Lower leg skin (tissue), 4 donors: ENCODE results near the gene NFIX. TPM values are rescaled to one million over a fixed set of nuclear protein-coding genes. Genes with fewer than 3 reads are reported as not detected.

Experiments
- DNase-seq, 2 donors: peaks; one replicate each; pipeline ENCODE4 v3.0.0-alpha.2; 2019; ENCODE audit warnings: low spot score in 2 of 2
- H3K4me3 ChIP-seq: fragments of 200-600 bp; sonication (generic); 2 replicates; pipeline ENCODE4 v1.5.1; 2017; ENCODE audit warnings: mild to moderate bottlenecking, low read depth; ENCODE audit not compliant: poor library complexity, severe bottlenecking
- POLR2A ChIP-seq, 2 donors: fragments of 450-650 bp; IDR thresholded peaks; one replicate each; pipeline ENCODE4 v1.6.1; 2016 to 2017; ENCODE audit warnings: antibody characterized with exemption in 2 of 2, mild to moderate bottlenecking in 1 of 2, moderate library complexity in 1 of 2
- WGBS, 2 donors: methylation state at CpG; one replicate each; pipeline ENCODE4 v1.1.5; 2018; 5-methylcytosine and 5-hydroxymethylcytosine counted together
- intact Hi-C: fragments of 100-400 bp; cut with DNase I; formaldehyde crosslinking; loops from one replicate; pipeline ENCODE4 v1.15.0; 2023; ENCODE audit warnings: low total_unique reads
- total RNA-seq, 4 donors: library from RNA; depleted of rRNA; stranded (reverse); fragments of >200 nt; gene quantifications; one replicate each; pipeline ENCODE4 v1.1.0, GENCODE V29; 2016
- TF ChIP-seq, protein P1 (sequence below), 3 donors: fragments of 450-650 bp; IDR thresholded peaks; one replicate each; pipeline ENCODE4 v1.5.1; 2016; ENCODE audit warnings: antibody characterized with exemption in 3 of 3, mild to moderate bottlenecking in 3 of 3, moderate library complexity in 2 of 3

The NFIX gene
- total RNA-seq, 4 donors from 2014 or later: 119 to 177 (median 136) TPM

DNA sequence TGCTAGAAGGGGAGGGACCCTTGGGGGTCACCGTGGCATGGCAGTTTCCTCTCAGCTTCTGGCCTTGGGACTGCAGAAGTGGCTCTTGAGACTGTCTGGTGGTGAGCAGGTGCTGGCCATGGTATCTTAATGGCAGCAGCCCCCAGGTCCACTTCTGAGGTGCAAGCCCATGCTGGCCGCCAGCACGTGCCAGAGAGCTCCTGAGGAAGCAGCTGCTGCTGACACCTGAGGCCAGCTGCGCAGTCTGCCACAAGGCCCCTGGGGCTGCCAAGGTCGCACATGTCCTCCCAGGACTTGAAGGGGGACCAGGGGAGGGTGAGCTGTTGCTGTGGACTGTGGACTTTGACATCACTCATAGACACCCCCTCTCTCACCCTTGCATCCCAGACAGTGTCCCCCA is 48.0 kb downstream of the NFIX start:
- intact Hi-C loops: loop anchor here (5.0 kb wide), 1 partner anchor 544 kb away; no protein-coding TSS in a partner anchor

DNA sequence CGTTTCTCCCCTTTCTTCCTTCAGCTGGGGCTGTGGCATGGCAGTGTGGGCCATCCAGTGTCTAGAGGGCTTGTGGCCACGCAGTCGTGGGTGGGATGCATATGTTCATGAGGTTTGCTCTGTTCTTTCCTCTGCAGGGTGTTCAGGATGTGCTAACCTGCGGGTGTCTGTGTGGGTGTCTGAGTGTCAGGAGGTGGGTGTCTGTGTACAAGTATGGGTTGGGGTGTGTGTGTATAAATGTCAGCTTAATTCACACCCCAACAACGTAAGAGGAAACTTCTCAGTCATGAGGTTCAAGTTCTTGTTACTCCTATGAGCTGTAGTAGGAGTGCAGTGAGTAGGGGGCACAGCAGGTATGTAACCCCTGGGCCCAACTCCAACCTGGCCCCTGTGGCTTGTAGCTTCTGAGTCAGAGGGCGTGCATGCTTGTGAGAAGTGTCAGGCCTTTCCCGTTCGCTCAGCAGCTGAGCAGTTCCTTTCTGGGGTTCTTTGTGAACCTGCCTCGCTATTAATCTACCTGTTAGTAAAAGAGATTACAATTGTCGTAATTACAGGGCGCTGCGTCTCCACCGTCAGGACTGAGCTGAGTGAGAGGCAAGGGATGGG is 49.1 kb downstream of the NFIX start:
- 48 to 49% methylated on average over 13 of the region's 13 CpGs for WGBS, 2 donors
- intact Hi-C loops: loop anchor here (5.0 kb wide), 1 partner anchor 543 kb away; no protein-coding TSS in a partner anchor
- TF ChIP-seq POLR2A (IDR thresholded peaks at IDR 0.05): no peak
- TF ChIP-seq, protein P1, sequence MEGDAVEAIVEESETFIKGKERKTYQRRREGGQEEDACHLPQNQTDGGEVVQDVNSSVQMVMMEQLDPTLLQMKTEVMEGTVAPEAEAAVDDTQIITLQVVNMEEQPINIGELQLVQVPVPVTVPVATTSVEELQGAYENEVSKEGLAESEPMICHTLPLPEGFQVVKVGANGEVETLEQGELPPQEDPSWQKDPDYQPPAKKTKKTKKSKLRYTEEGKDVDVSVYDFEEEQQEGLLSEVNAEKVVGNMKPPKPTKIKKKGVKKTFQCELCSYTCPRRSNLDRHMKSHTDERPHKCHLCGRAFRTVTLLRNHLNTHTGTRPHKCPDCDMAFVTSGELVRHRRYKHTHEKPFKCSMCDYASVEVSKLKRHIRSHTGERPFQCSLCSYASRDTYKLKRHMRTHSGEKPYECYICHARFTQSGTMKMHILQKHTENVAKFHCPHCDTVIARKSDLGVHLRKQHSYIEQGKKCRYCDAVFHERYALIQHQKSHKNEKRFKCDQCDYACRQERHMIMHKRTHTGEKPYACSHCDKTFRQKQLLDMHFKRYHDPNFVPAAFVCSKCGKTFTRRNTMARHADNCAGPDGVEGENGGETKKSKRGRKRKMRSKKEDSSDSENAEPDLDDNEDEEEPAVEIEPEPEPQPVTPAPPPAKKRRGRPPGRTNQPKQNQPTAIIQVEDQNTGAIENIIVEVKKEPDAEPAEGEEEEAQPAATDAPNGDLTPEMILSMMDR (IDR thresholded peaks at IDR 0.05): no peak
- no peak for DNase-seq
- no peak overlapping the region for H3K4me3 ChIP-seq

More for the DNA sequence above, 48.0 kb downstream of the NFIX start:
- TF ChIP-seq POLR2A (IDR thresholded peaks at IDR 0.05): no peak
- TF ChIP-seq, protein P1 (IDR thresholded peaks at IDR 0.05): no peak
- no peak for DNase-seq
- no peak overlapping the region for H3K4me3 ChIP-seq
- WGBS, 2 donors: 46 to 63% methylated on average over 3 to 5 of the region's 5 CpGs

DNA sequence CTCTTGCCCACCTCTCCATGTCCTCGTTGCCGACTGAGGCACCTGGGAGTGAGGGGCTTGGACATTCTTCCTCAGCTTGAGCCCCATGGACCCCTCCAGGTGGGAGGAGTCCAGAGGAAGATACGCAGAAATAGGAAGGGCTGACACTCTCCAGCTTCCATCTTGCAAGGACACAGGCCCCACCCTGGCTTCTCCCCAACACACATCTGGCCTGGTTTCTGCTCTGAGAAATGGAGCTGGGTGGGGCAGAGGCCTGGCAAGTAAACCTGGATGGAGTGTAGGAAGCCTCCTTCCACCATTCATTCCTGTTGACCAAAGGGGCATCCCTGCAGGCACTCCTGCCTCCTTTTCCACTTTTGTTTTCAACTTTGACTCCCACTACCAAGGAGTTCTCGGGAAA is 50.5 kb downstream of the NFIX start:
- TF ChIP-seq POLR2A (IDR thresholded peaks at IDR 0.05): no peak
- TF ChIP-seq, protein P1 (IDR thresholded peaks at IDR 0.05): no peak
- 50 to 57% methylated on average over 4 of the region's 4 CpGs for WGBS, 2 donors
- DNase-seq: no peak
- H3K4me3 ChIP-seq: no peak overlapping the region
- intact Hi-C loops: no loop called here

DNA sequence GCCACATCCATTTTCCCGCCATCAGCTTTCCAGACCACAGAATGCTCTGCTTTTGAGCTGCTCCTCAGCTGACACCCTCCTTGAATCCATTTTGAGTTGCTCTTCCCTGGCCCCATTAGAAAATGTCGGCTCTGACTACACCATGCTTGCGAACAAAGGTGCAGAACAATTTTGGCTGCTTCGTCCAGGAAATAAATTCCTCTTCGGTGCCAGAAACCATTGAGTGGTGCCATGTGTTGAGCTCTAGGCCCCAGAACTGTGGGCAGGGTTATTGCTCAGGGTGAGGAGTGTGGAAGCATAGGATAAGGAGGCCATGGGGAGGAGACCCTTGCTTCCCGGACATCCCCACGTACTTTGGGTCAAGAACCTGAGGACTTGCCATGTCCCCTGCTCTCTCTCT is 52.1 kb downstream of the NFIX start:
- TF ChIP-seq POLR2A (IDR thresholded peaks at IDR 0.05): no peak
- TF ChIP-seq, protein P1 (IDR thresholded peaks at IDR 0.05): no peak
- intact Hi-C loops: no loop called here

DNA sequence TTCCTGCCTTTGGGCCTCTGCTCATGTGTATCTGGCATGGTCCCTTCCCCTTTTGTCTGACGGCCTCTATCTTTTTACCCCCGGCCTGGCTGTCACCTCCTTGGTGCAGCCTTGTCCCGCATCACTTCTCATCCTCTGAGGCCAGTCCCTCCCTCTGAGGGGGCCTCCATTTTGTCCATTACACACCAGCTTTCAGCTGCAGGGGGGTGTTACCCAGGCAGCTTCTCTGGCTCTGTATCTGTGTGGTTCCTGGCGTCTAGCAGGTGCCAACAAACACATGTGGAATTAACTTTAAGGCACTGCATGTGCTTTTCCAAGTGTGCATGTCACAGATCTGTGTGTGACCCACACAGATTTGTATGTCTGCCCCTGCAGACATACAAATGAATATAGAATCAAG is 55.0 kb downstream of the NFIX start:
- intact Hi-C loops: no loop called here
- TF ChIP-seq POLR2A (IDR thresholded peaks at IDR 0.05): no peak
- TF ChIP-seq, protein P1 (IDR thresholded peaks at IDR 0.05): no peak
- H3K4me3 ChIP-seq: no peak overlapping the region
- WGBS, 2 donors: 45 to 51% methylated on average over 4 of the region's 4 CpGs
- no peak for DNase-seq

More for the DNA sequence above, 52.1 kb downstream of the NFIX start:
- WGBS, 2 donors: 56 to 68% methylated on average over 7 of the region's 7 CpGs
- no peak overlapping the region for H3K4me3 ChIP-seq
- no peak for DNase-seq
